HG02763 (cell line): Measurements from ENCODE around the gene SLC35A2.
A peak's percentile ranks its signal among the peaks of the same experiment; 100 is the strongest.

Experiments
- ATAC-seq: cut with Tn5 transposase; IDR thresholded peaks from one replicate; pipeline ENCODE4 v1.9.1; 2021; ENCODE audit warnings: mild to moderate bottlenecking, moderate library complexity; ENCODE audit not compliant: unreplicated experiment

Gene SLC35A2

GRCh38 chrX:48911412-48912182, at the start of gene SLC35A2:
Gene SLC35A2 (minus strand): TSS chrX:48911646. CDS start chrX:48911636, 10 bp downstream.
- ATAC-seq: peak; percentile 53

- no peak for ATAC-seq
These were observed 48.8 kb upstream of the SLC35A2 start for GRCh38 chrX:48960291-48960690.

GRCh38 chrX:48958635-48959094, 47.2 kb upstream of the SLC35A2 start:
- ATAC-seq: no peak

- ATAC-seq: peak; percentile 81
These were observed 46.6 kb upstream of the SLC35A2 start for GRCh38 chrX:48957827-48958634.

GRCh38 chrX:48957477-48957826, 46.0 kb upstream of the SLC35A2 start, which contains the start of gene OTUD5:
Gene OTUD5 (minus strand): TSS chrX:48957607. CDS start chrX:48957570, 37 bp downstream.
- ATAC-seq: peak; percentile 27

GRCh38 chrX:48956728-48957414, 45.4 kb upstream of the SLC35A2 start:
- ATAC-seq: no peak

- no peak for ATAC-seq
These were observed 37.1 kb upstream of the SLC35A2 start for GRCh38 chrX:48948589-48948988.

GRCh38 chrX:48945517-48946348, 34.3 kb upstream of the SLC35A2 start:
- ATAC-seq: no peak

GRCh38 chrX:48942895-48943294, 31.4 kb upstream of the SLC35A2 start:
- no peak for ATAC-seq

- ATAC-seq: no peak
These were observed 29.0 kb upstream of the SLC35A2 start for GRCh38 chrX:48940404-48940955.

GRCh38 chrX:48939524-48940228, 28.2 kb upstream of the SLC35A2 start:
- no peak for ATAC-seq

- peak; percentile 46 for ATAC-seq
These were observed 27.4 kb upstream of the SLC35A2 start for GRCh38 chrX:48938721-48939425.

- ATAC-seq: peak; percentile 62
These were observed 25.8 kb upstream of the SLC35A2 start for GRCh38 chrX:48937054-48937907.

GRCh38 chrX:48936429-48937053, 25.1 kb upstream of the SLC35A2 start:
- ATAC-seq: peak; percentile 1

GRCh38 chrX:48935301-48935670, 23.8 kb upstream of the SLC35A2 start:
- no peak for ATAC-seq

- ATAC-seq: no peak
These were observed 23.3 kb upstream of the SLC35A2 start for GRCh38 chrX:48934581-48935300.

GRCh38 chrX:48933757-48934156, 22.3 kb upstream of the SLC35A2 start:
- ATAC-seq: no peak
